HepG2 (cell line): ENCODE results near the gene OPRL1. TPM values are rescaled to one million over a fixed set of nuclear protein-coding genes. Genes with fewer than 3 reads are reported as not detected.
A peak's percentile ranks its signal among the peaks of the same experiment; 100 is the strongest.

Experiments
- AGO2 ChIP-seq: fragments of 200-400 bp; formaldehyde crosslinking; optimal IDR thresholded peaks from 2 replicates; pipeline ENCODE3; 2017; ENCODE audit warnings: mild to moderate bottlenecking, low read depth, low read length, moderate library complexity
- GABPA ChIP-seq, 2 experiments: IDR thresholded peaks; 2 replicates each; pipeline ENCODE4 v1.6.1; 2011 to 2016; ENCODE audit warnings: low read depth in 2 of 2, low read length in 1 of 2, missing biosample characterization in 1 of 2, missing genetic modification characterization in 1 of 2
- KDM4B ChIP-seq: sonication (generic); formaldehyde crosslinking; IDR thresholded peaks from 2 replicates; pipeline ENCODE4 v1.4.0; 2020; ENCODE audit warnings: missing genetic modification reagents
- KDM6A ChIP-seq: IDR thresholded peaks from 2 replicates; pipeline ENCODE4 v1.6.1; 2016; ENCODE audit warnings: low read depth
- MED13 ChIP-seq: sonication (generic); formaldehyde crosslinking; IDR thresholded peaks from 2 replicates; pipeline ENCODE4 v1.5.0; 2020; ENCODE audit warnings: missing genetic modification reagents
- PITX1 ChIP-seq: sonication (generic); formaldehyde crosslinking; IDR thresholded peaks from 2 replicates; pipeline ENCODE4 v1.5.1; 2020; ENCODE audit warnings: mild to moderate bottlenecking, missing genetic modification reagents
- TSC22D2 ChIP-seq: sonication (generic); formaldehyde crosslinking; IDR thresholded peaks from 2 replicates; pipeline ENCODE4 v1.5.1; 2020; ENCODE audit warnings: missing genetic modification reagents, mild to moderate bottlenecking, borderline replicate concordance
- polyA plus RNA-seq, 8 experiments: library from polyadenylated mRNA; depleted of rRNA in 3 of 8; stranded (reverse) in 7 of 8; unstranded in 1 of 8; fragments of >200 nt; fragmentation: Illumina TruSeq in 4 of 8; extraction: Trizol in 4 of 8; gene quantifications; 2 replicates each; pipeline versions ENCODE4 v1.2.1 to v1.2.3, GENCODE V29; 2011 to 2016; ENCODE audit warnings: low read depth in 4 of 8, missing spikeins in 1 of 8, mixed read lengths in 1 of 8; ENCODE audit not compliant: insufficient read depth in 1 of 8
- total RNA-seq, 5 experiments: library from RNA; depleted of rRNA; stranded (reverse); fragments of >200 nt; fragmentation: Illumina TruSeq; extraction: Trizol; gene quantifications; 2 replicates each; pipeline ENCODE4 v1.2.3, GENCODE V29; 2016; ENCODE audit warnings: low read depth in 1 of 5
- TF ChIP-seq, protein P1 (sequence below): sonication (generic); formaldehyde crosslinking; IDR thresholded peaks from 2 replicates; pipeline ENCODE4 v1.4.0; 2020; ENCODE audit warnings: low read depth, mild to moderate bottlenecking, missing genetic modification reagents
- TF ChIP-seq, protein P2 (sequence below): sonication (generic); formaldehyde crosslinking; IDR thresholded peaks from 2 replicates; pipeline ENCODE4 v1.5.0; 2020; ENCODE audit warnings: mild to moderate bottlenecking, missing genetic modification reagents
- TF ChIP-seq, protein P3 (sequence below): sonication (generic); formaldehyde crosslinking; IDR thresholded peaks from 2 replicates; pipeline ENCODE4 v1.4.0; 2020; ENCODE audit warnings: missing genetic modification reagents
- TF ChIP-seq, protein P4 (sequence below): sonication (generic); formaldehyde crosslinking; IDR thresholded peaks from 2 replicates; pipeline ENCODE4 v1.9.0; 2021; ENCODE audit warnings: mild to moderate bottlenecking, missing genetic modification reagents
- TF ChIP-seq, protein P5 (sequence below): sonication (generic); formaldehyde crosslinking; IDR thresholded peaks from 2 replicates; pipeline ENCODE4 v1.5.0; 2020; ENCODE audit warnings: mild to moderate bottlenecking, missing genetic modification reagents

Gene OPRL1
- total and polyA plus RNA-seq, 2 of the 13 experiments (the other 11 are each of a cell fraction or from before 2014, with no cell fraction given): 0.35 to 0.71 TPM

DNA sequence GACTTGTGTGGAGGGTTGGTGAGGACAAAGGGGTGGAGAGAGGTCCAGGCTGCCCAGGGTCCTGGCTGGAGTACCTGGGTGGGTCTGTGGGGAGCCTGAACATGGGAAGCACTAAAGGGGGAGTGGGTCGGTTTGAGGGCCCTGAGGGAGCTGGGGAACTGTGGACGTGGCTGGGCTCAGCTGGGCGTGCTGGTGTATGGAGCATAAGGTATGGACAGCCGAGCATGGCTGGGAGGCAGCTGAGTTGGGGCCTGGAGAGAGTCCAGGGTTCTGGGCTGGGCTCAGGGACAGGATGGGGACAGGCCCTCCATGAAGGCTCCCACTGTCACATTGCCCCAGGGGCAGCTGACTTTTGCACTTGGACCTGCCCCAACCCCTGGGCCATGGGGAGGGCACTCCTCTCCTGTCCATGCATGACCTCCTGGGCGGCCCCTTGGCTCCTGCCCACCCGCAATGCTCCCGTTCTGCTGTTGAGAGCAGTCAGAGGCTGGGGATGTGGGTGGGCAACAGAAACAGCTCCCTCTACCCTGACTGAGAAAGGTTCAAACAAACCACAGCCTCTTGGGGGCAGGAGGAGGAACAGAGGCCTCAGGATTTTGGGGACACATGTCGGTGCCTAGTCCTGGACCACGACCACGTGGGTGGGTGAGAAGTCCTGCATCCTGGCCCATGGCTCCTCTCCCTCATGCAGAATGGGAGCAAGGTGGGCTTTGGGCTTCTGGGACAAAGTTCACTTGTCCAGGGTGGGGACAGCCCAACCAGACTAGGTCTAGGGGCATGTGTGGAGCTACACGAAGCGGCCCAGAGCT, 39.4 kb upstream of the OPRL1 start (continued):
- TF ChIP-seq, protein P1, sequence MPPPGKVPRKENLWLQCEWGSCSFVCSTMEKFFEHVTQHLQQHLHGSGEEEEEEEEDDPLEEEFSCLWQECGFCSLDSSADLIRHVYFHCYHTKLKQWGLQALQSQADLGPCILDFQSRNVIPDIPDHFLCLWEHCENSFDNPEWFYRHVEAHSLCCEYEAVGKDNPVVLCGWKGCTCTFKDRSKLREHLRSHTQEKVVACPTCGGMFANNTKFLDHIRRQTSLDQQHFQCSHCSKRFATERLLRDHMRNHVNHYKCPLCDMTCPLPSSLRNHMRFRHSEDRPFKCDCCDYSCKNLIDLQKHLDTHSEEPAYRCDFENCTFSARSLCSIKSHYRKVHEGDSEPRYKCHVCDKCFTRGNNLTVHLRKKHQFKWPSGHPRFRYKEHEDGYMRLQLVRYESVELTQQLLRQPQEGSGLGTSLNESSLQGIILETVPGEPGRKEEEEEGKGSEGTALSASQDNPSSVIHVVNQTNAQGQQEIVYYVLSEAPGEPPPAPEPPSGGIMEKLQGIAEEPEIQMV (CRISPR knock-in tag): peak; percentile 56; the same call in 1 of the 2 replicates
- TF ChIP-seq AGO2 (peak; percentile 99), MED13 (no peak), KDM4B (CRISPR knock-in tag) (0 out of 2 replicates have a peak, but pooled peaks have one; percentile 37), KDM6A (CRISPR knock-in tag) (0 out of 2 replicates have a peak, but pooled peaks have one; percentile 24), PITX1 (CRISPR knock-in tag) (0 out of 2 replicates have a peak, but pooled peaks have one; percentile 6), TSC22D2 (CRISPR knock-in tag) (0 out of 2 replicates have a peak, but pooled peaks have one; percentile 2), GABPA (IDR thresholded peaks at IDR 0.05; ENCODE audit: low read depth, low read length) (no peak), GABPA (CRISPR knock-in tag; IDR thresholded peaks at IDR 0.05; ENCODE audit: low read depth) (no peak)
- TF ChIP-seq, protein P2, sequence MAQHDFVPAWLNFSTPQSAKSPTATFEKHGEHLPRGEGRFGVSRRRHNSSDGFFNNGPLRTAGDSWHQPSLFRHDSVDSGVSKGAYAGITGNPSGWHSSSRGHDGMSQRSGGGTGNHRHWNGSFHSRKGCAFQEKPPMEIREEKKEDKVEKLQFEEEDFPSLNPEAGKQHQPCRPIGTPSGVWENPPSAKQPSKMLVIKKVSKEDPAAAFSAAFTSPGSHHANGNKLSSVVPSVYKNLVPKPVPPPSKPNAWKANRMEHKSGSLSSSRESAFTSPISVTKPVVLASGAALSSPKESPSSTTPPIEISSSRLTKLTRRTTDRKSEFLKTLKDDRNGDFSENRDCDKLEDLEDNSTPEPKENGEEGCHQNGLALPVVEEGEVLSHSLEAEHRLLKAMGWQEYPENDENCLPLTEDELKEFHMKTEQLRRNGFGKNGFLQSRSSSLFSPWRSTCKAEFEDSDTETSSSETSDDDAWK: no peak
- TF ChIP-seq, protein P3, sequence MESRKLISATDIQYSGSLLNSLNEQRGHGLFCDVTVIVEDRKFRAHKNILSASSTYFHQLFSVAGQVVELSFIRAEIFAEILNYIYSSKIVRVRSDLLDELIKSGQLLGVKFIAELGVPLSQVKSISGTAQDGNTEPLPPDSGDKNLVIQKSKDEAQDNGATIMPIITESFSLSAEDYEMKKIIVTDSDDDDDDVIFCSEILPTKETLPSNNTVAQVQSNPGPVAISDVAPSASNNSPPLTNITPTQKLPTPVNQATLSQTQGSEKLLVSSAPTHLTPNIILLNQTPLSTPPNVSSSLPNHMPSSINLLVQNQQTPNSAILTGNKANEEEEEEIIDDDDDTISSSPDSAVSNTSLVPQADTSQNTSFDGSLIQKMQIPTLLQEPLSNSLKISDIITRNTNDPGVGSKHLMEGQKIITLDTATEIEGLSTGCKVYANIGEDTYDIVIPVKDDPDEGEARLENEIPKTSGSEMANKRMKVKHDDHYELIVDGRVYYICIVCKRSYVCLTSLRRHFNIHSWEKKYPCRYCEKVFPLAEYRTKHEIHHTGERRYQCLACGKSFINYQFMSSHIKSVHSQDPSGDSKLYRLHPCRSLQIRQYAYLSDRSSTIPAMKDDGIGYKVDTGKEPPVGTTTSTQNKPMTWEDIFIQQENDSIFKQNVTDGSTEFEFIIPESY: 0 out of 2 replicates have a peak, but pooled peaks have one; percentile 1
- TF ChIP-seq, protein P4, sequence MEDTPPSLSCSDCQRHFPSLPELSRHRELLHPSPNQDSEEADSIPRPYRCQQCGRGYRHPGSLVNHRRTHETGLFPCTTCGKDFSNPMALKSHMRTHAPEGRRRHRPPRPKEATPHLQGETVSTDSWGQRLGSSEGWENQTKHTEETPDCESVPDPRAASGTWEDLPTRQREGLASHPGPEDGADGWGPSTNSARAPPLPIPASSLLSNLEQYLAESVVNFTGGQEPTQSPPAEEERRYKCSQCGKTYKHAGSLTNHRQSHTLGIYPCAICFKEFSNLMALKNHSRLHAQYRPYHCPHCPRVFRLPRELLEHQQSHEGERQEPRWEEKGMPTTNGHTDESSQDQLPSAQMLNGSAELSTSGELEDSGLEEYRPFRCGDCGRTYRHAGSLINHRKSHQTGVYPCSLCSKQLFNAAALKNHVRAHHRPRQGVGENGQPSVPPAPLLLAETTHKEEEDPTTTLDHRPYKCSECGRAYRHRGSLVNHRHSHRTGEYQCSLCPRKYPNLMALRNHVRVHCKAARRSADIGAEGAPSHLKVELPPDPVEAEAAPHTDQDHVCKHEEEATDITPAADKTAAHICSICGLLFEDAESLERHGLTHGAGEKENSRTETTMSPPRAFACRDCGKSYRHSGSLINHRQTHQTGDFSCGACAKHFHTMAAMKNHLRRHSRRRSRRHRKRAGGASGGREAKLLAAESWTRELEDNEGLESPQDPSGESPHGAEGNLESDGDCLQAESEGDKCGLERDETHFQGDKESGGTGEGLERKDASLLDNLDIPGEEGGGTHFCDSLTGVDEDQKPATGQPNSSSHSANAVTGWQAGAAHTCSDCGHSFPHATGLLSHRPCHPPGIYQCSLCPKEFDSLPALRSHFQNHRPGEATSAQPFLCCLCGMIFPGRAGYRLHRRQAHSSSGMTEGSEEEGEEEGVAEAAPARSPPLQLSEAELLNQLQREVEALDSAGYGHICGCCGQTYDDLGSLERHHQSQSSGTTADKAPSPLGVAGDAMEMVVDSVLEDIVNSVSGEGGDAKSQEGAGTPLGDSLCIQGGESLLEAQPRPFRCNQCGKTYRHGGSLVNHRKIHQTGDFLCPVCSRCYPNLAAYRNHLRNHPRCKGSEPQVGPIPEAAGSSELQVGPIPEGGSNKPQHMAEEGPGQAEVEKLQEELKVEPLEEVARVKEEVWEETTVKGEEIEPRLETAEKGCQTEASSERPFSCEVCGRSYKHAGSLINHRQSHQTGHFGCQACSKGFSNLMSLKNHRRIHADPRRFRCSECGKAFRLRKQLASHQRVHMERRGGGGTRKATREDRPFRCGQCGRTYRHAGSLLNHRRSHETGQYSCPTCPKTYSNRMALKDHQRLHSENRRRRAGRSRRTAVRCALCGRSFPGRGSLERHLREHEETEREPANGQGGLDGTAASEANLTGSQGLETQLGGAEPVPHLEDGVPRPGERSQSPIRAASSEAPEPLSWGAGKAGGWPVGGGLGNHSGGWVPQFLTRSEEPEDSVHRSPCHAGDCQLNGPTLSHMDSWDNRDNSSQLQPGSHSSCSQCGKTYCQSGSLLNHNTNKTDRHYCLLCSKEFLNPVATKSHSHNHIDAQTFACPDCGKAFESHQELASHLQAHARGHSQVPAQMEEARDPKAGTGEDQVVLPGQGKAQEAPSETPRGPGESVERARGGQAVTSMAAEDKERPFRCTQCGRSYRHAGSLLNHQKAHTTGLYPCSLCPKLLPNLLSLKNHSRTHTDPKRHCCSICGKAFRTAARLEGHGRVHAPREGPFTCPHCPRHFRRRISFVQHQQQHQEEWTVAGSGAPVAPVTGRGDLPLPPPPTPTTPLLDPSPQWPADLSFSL: peak; percentile 8; the same call in 1 of the 2 replicates
- TF ChIP-seq, protein P5, sequence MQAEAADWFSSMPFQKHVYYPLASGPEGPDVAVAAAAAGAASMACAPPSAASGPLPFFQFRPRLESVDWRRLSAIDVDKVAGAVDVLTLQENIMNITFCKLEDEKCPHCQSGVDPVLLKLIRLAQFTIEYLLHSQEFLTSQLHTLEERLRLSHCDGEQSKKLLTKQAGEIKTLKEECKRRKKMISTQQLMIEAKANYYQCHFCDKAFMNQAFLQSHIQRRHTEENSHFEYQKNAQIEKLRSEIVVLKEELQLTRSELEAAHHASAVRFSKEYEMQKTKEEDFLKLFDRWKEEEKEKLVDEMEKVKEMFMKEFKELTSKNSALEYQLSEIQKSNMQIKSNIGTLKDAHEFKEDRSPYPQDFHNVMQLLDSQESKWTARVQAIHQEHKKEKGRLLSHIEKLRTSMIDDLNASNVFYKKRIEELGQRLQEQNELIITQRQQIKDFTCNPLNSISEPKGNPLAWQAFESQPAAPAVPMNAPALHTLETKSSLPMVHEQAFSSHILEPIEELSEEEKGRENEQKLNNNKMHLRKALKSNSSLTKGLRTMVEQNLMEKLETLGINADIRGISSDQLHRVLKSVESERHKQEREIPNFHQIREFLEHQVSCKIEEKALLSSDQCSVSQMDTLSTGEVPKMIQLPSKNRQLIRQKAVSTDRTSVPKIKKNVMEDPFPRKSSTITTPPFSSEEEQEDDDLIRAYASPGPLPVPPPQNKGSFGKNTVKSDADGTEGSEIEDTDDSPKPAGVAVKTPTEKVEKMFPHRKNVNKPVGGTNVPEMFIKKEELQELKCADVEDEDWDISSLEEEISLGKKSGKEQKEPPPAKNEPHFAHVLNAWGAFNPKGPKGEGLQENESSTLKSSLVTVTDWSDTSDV (CRISPR knock-in tag): no peak
